Neural progenitor cell (in vitro differentiated cells): ENCODE data around the gene ITGA5.

Source experiments
- CTCF ChIP-seq: fragments of 200-600 bp; sonication (generic); IDR thresholded peaks from 2 replicates; pipeline ENCODE4 v1.5.1; 2017; ENCODE audit warnings: antibody characterized with exemption, mild to moderate bottlenecking
- EZH2 ChIP-seq: fragments of 200-600 bp; sonication (generic); IDR thresholded peaks from 2 replicates; pipeline ENCODE4 v1.6.1; 2017; ENCODE audit warnings: antibody characterized with exemption, mild to moderate bottlenecking, moderate library complexity
- EZH2phosphoT487 ChIP-seq: fragments of 200-600 bp; sonication (generic); IDR thresholded peaks from 2 replicates; pipeline ENCODE4 v1.6.1; 2017; ENCODE audit warnings: antibody characterized with exemption

GRCh38 chr12:54389134-54389508 is 29.9 kb downstream of the ITGA5 start:
- TF ChIP-seq CTCF (no peak), EZH2 (no peak), EZH2phosphoT487 (no peak)
